DMS114 treated with DMSO at 0.1 percent for 48 hours (cell line): ENCODE data around the gene ASAH2.

ENCODE experiments used
- DNase-seq: peaks from one replicate; lab custom pipeline; 2025; ENCODE audit not compliant: unreplicated experiment; lab: John Stamatoyannopoulos, UW

ASAH2 gene

DNA sequence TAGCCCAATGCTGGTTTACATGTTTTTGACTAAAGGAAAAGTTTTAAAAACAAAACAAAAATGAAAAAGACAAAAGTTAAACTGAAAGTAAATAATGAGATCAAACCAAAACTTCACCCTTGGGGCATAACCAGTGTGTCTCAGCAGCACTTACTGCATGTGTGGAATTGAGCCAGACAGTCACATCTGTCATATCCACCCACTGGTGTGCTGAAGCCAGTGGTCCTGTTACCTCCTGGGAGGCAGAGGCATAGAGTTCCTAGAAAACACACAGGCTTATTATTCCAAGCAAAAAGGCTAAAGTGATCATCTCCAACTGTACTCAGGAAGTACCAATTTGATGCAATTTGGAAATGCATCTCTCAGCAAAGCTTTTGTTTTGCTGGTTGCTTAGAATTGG, 40.4 kb downstream of the ASAH2 start:
- DNase-seq = no peak
